Subcutaneous adipose tissue (tissue), 4 donors: ENCODE results near the gene KCNMA1. TPM values are rescaled to one million over a fixed set of nuclear protein-coding genes. Genes with fewer than 3 reads are reported as not detected.

Experiments
- total RNA-seq, 4 donors: library from RNA; depleted of rRNA; stranded (reverse); fragments of >200 nt; gene quantifications; one replicate each; pipeline ENCODE4 v1.1.0, GENCODE V29; 2016
- TF ChIP-seq, protein P1 (sequence below): fragments of 450-650 bp; IDR thresholded peaks from one replicate; pipeline ENCODE4 v1.5.1; 2016; ENCODE audit warnings: low read depth, mild to moderate bottlenecking, control low read depth, antibody characterized with exemption, moderate library complexity

Gene KCNMA1
- total RNA-seq, 4 donors from 2014 or later, result 10.3 to 91.5 (median 23.8) TPM

DNA sequence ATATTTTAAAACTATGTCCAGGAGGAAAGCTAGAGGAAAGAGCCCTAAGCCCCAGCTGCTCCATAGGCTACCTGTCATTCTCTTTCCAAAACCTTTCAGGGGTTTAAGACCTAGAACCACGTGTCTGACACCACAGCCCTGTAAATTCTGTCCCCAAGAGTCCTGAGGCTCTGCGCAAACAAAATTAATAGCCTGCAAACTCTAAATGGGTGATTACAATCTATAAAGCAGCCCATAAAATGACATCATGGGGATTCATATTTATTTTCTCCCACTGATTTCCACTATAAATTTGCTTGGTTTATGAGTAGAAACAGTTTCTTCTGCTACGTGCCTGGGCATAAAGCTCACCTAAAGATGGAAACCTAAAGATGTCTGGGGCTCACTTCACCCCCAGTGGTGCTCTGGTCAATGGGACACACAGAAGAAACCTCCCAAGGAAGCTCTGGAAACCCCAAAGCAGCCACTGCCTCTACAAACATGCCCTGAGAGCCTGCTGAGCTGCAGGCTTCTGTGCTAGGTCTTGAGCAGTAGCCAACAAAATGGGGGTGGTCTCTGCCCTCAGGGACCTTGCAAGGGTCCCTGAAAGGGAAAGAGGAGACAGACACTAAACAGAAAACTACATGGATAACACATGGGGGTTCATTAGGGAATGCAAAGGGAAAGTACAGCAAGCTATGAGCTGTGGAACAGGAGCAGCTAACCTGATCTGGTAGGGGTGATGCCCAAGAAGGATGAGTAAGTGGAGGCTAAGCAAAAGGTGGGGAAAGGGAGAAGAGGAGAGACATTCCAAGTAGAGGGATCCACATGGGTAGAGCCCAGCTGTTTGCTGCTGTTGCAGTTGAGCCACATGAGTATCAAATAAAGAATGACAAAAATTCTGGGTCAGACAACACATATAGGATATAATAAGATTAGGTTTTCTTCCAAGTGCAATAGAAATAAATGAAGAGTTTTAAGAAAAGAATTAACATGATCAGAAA lies 331.7 kb downstream of the KCNMA1 start:
- TF ChIP-seq, protein P1, sequence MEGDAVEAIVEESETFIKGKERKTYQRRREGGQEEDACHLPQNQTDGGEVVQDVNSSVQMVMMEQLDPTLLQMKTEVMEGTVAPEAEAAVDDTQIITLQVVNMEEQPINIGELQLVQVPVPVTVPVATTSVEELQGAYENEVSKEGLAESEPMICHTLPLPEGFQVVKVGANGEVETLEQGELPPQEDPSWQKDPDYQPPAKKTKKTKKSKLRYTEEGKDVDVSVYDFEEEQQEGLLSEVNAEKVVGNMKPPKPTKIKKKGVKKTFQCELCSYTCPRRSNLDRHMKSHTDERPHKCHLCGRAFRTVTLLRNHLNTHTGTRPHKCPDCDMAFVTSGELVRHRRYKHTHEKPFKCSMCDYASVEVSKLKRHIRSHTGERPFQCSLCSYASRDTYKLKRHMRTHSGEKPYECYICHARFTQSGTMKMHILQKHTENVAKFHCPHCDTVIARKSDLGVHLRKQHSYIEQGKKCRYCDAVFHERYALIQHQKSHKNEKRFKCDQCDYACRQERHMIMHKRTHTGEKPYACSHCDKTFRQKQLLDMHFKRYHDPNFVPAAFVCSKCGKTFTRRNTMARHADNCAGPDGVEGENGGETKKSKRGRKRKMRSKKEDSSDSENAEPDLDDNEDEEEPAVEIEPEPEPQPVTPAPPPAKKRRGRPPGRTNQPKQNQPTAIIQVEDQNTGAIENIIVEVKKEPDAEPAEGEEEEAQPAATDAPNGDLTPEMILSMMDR, result no peak

DNA sequence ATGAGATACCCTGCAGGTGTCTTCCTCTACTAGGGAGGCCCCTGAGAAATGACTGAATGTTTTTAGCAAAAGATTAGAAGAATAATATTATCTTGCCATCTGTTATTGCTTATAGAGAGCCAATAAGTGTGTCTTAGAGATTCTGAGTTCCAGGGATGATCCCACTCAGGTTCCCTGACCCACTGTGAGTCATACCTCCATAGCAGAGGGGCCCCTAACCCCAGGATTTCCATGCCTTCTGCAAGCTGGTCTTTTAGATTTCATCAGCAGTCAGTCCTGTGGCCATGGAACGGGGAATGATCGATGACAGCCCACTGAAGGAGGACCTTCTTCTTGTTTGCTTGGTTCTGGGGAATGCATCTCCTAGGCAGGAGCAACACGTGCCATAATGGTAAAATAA lies 333.4 kb downstream of the KCNMA1 start:
- TF ChIP-seq, protein P1, result no peak

GRCh38 chr10:77301305-77301730 lies 336.3 kb downstream of the KCNMA1 start:
- TF ChIP-seq, protein P1, result no peak

DNA sequence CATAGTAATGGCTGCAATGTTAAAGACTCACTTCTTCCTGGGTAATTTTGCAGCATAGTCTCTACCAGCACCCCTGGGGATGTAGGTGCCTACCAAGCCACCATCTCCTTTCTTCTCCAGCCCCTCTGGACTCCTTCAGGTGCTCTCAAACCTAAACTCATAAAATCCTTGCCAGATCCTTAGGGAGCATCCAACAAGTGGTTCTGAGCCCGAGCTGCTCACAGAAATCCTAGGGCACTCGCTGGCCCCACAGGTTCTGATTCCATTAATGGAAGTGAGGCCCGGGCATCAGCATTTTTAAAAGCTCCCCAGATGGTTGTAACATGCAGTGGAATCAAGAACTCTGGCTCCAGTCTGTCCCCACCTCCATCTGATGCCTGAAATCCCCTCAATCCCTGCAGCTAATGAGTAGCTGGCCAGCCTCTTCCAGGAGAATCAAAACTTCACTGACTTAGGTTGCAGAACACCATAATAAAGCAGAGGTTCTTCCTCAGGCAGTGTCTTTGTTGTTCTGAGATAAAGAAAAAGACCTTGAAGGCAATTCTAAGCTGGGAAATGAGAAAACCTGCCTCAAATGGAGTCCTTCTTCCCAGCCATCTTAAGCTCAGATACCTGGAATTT lies 336.8 kb downstream of the KCNMA1 start:
- TF ChIP-seq, protein P1, result no peak

- TF ChIP-seq, protein P1, result no peak
These were observed 338.3 kb downstream of the KCNMA1 start for GRCh38 chr10:77299320-77299719.

- TF ChIP-seq, protein P1, result no peak
These were observed 340.2 kb downstream of the KCNMA1 start for GRCh38 chr10:77297393-77297739.

DNA sequence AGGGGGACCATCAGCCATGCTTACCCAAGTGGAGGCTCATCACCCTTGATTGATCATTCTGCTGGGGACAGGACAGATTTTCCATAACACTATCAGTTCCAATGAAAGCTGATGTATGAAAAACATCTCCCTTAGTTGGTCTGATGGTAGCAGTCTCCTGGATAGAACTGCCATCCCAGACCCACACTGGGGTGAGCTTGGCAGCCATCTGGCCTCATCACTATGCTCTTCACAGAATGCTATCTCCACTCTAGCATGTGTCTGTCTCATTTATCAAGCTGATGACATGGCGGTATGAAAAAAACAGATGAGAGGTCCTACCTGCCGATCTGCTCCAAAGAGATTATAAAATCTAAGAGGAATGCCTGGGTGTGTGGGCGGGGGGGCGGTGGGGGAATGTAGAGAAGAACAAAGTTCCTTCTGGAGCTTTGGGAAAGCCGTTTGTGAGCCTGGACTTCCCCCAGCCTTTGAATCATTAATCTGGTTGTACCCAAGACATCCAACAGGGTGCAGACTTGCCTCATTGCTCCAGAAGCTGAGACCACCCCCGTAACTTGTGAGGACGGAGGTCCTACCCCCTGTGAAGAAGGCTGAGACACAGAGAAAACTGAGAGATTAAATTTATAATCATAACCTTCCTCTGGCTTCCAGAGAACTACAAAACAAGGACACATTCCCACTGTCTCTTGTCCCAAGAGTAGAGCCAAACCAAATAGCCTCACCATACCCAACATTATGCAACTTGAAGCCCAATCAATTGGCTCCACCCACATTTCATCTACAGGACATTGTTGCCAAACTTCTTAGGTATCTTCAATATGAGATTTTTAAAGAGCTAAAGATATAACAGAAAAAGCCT lies 340.8 kb downstream of the KCNMA1 start:
- TF ChIP-seq, protein P1, result no peak
